ENCODE results near the gene GNAL. TPM values are rescaled to one million over a fixed set of nuclear protein-coding genes. Genes with fewer than 3 reads are reported as not detected.

Gene GNAL
- total and polyA plus RNA-seq, 2 experiments from 2014 or later: 7.5 to 21.6 TPM

DNA sequence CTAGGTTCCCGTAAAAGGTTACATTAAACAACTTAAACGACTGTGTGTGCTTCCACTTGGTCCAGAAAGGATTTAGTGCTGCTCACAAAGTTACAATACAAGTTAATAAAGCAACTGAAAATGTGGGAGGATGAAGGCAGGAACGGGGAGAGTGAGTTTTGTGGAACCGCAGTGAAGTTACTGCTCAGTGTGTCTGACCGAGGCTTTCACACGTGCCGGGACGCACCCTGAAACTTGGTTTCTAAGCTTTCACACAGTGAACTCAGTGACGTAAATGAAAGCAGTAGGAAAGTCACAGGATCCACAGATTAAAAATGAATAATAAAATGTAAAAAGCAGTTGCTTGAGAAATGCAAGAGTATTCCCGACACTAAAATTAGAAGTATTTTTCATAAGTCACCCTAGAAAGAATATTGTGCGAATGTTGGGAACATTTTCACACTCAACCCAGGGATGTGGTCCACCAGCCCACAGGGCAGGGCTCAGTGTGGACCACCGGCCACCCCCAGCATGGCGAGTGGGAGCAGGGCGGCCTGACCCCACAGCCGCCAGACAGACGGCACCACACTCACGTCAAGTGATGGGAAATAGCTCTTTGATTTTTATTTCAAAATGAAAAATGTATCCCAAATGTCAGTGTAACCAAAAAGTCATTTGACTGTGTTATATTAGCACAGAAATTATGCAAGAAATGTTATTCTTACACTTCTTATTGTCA is 129.6 kb downstream of the GNAL start:
- no peak for DNase-seq (ENCODE audit: low spot score)
- H2AFZ ChIP-seq: no peak overlapping the region
- Mint-ChIP-seq H3K4me3 (no peak overlapping the region), H3K4me1 (peaks cover 16% of the 10 kb centered on the region), H3K27ac (no peak overlapping the region; the same call in 1 of the 2 replicates), H3K9me3 (no peaks in the 10 kb centered on the region), H3K27me3 (ENCODE audit: insufficient read depth, low read depth, poor library complexity) (no peaks in the 10 kb centered on the region), H3K36me3 (ENCODE audit: low read depth) (no peaks in the 10 kb centered on the region)
- ATAC-seq: no peak
- H3F3A ChIP-seq (replicated peaks; ENCODE audit: low read depth): no peaks in the 10 kb centered on the region; the same call in 1 of the 2 replicates
- peaks cover 13% of the 10 kb centered on the region; the same call in 1 of the 2 replicates for H3K4me1 ChIP-seq (ENCODE audit: insufficient read depth)
- no peak for TF ChIP-seq ETS1 (IDR thresholded peaks at IDR 0.05)
- no peaks in the 10 kb centered on the region for H3K27me3 ChIP-seq (ENCODE audit: insufficient read depth)
- H3K36me3 ChIP-seq (ENCODE audit: insufficient read depth): no peaks in the 10 kb centered on the region
- H3K4me2 ChIP-seq: no peak overlapping the region
- no peak overlapping the region; the same call in 1 of the 2 replicates for H3K27ac ChIP-seq (ENCODE audit: low read depth)
- H4K20me1 ChIP-seq (replicated peaks; ENCODE audit: insufficient read depth): no peaks in the 10 kb centered on the region
- no peaks in the 10 kb centered on the region for H3K9me2 ChIP-seq (ENCODE audit: insufficient read depth)
- no peaks in the 10 kb centered on the region for H3K79me2 ChIP-seq (replicated peaks; ENCODE audit: insufficient read depth)
- H3K4me3 ChIP-seq: no peak overlapping the region

GRCh38 chr18:11819938-11820337 is 130.9 kb downstream of the GNAL start:
- no peak overlapping the region for H3K27ac ChIP-seq (ENCODE audit: low read depth)
- H3K36me3 Mint-ChIP-seq (ENCODE audit: low read depth): no peaks in the 10 kb centered on the region
- H3K4me2 ChIP-seq: no peak overlapping the region
- H4K20me1 ChIP-seq (replicated peaks; ENCODE audit: insufficient read depth): no peaks in the 10 kb centered on the region
- no peak overlapping the region for H3K27ac Mint-ChIP-seq
- H3K27me3 Mint-ChIP-seq (ENCODE audit: insufficient read depth, low read depth, poor library complexity): no peaks in the 10 kb centered on the region
- H3K36me3 ChIP-seq (ENCODE audit: insufficient read depth): no peaks in the 10 kb centered on the region
- no peaks in the 10 kb centered on the region; the same call in 1 of the 2 replicates for H3F3A ChIP-seq (replicated peaks; ENCODE audit: low read depth)
- no peak for TF ChIP-seq POLR2AphosphoS5 (IDR thresholded peaks at IDR 0.05; ENCODE audit: low read depth)
- TF ChIP-seq CTCF (conservative IDR thresholded peaks at IDR 0.05; ENCODE audit: low read depth in 2 of 2): no peak
- no peak for TF ChIP-seq EZH2 (IDR thresholded peaks at IDR 0.05; ENCODE audit: low read depth, unreplicated experiment)
- TF ChIP-seq EZH2phosphoT487 (IDR thresholded peaks at IDR 0.05; ENCODE audit: unreplicated experiment): no peak
- TF ChIP-seq CREB1 (CRISPR knock-in tag; IDR thresholded peaks at IDR 0.05; ENCODE audit: low read depth): no peak
- no peak for TF ChIP-seq ZNF114 (CRISPR knock-in tag; IDR thresholded peaks at IDR 0.05)
- no peak for TF ChIP-seq ZNF331 (CRISPR knock-in tag; IDR thresholded peaks at IDR 0.05; ENCODE audit: low read depth)
- no peak overlapping the region for H2AFZ ChIP-seq
- H3K4me3 Mint-ChIP-seq: no peak overlapping the region
- DNase-seq (ENCODE audit: low spot score) (no peak), ATAC-seq (no peak)
- no peaks in the 10 kb centered on the region for H3K27me3 ChIP-seq (ENCODE audit: insufficient read depth)
- H3K4me3 ChIP-seq: no peak overlapping the region
- no peaks in the 10 kb centered on the region for H3K79me2 ChIP-seq (replicated peaks; ENCODE audit: insufficient read depth)
- no peaks in the 10 kb centered on the region for H3K9me3 Mint-ChIP-seq
- H3K4me1 Mint-ChIP-seq: peaks cover 21% of the 10 kb centered on the region
- peaks cover 18% of the 10 kb centered on the region; the same call in 1 of the 2 replicates for H3K4me1 ChIP-seq (ENCODE audit: insufficient read depth)
- H3K9me2 ChIP-seq (ENCODE audit: insufficient read depth): no peaks in the 10 kb centered on the region

All from GM23338 (cell line).